PC-3 (cell line): Measurements from ENCODE around the gene SCN1B. TPM values are rescaled to one million over a fixed set of nuclear protein-coding genes. Genes with fewer than 3 reads are reported as not detected.

Experiments
- ATAC-seq: fragments of 200-7000 bp; cut with Tn5 transposase; 2 replicates; pipeline ENCODE4 v1.9.1; 2020; ENCODE audit warnings: mild to moderate bottlenecking, moderate library complexity
- BruUV-seq: library from RNA; stranded (reverse); fragments of 400-500 nt; replicated peaks from 2 replicates; lab custom pipeline; 2021; lab: Mats Ljungman, UMichigan
- CTCF ChIA-PET: fragments of 300-600 bp; sonication (Branson Sonifier 250); formaldehyde crosslinking; loops from one replicate; lab custom pipeline; 2022; ENCODE audit warnings: antibody characterized with exemption; lab: Charles Lee
- POLR2A ChIA-PET: fragments of 300-600 bp; sonication (Branson Sonifier 250); formaldehyde crosslinking; loops from one replicate; lab custom pipeline; 2022; ENCODE audit warnings: antibody characterized with exemption; ENCODE audit not compliant: unreplicated experiment; lab: Charles Lee
- DNase-seq: peaks from one replicate; pipeline ENCODE4 v3.0.0-alpha.2; 2015
- H2AFZ ChIP-seq: fragments of 300-600 bp; sonication (generic); 2 replicates; pipeline ENCODE4 v1.6.0; 2016; ENCODE audit warnings: antibody characterized with exemption, low read length
- H3F3A ChIP-seq: fragments of 300-600 bp; sonication (generic); one replicate; pipeline ENCODE4 v1.6.0; 2017; ENCODE audit warnings: antibody characterized with exemption, low read length, control low read depth, mild to moderate bottlenecking; ENCODE audit not compliant: unreplicated experiment
- H3K27ac ChIP-seq: fragments of 300-600 bp; sonication (generic); 2 replicates; pipeline ENCODE4 v1.5.1; 2016; ENCODE audit warnings: mild to moderate bottlenecking, low read length
- H3K27me3 ChIP-seq: fragments of 300-600 bp; sonication (generic); 2 replicates; pipeline ENCODE4 v1.6.1; 2016; ENCODE audit warnings: low read length, mixed read lengths
- H3K36me3 ChIP-seq: fragments of 300-600 bp; sonication (generic); 2 replicates; pipeline ENCODE4 v1.6.1; 2016; ENCODE audit warnings: low read depth, mixed run types, low read length, mixed read lengths
- H3K4me1 ChIP-seq: fragments of 300-600 bp; sonication (generic); 2 replicates; pipeline ENCODE4 v1.5.1; 2016; ENCODE audit warnings: low read length; ENCODE audit not compliant: insufficient read depth
- H3K4me2 ChIP-seq: fragments of 300-600 bp; sonication (generic); 2 replicates; pipeline ENCODE4 v1.6.0; 2016; ENCODE audit warnings: low read length
- H3K4me3 ChIP-seq: fragments of 300-600 bp; sonication (generic); 2 replicates; pipeline ENCODE4 v1.5.1; 2016; ENCODE audit warnings: mild to moderate bottlenecking, low read length, mixed read lengths
- H3K79me2 ChIP-seq: fragments of 300-600 bp; sonication (generic); 2 replicates; pipeline ENCODE4 v1.6.1; 2017; ENCODE audit warnings: low read length, mixed read lengths
- H3K9ac ChIP-seq: fragments of 300-600 bp; sonication (generic); 2 replicates; pipeline ENCODE4 v1.6.0; 2016; ENCODE audit warnings: mild to moderate bottlenecking, low read length
- H3K9me2 ChIP-seq: fragments of 300-600 bp; sonication (generic); replicated peaks from 2 replicates; pipeline ENCODE4 v1.6.1; 2016; ENCODE audit warnings: mixed run types, low read length, mixed read lengths
- H3K9me3 ChIP-seq: fragments of 300-600 bp; sonication (generic); 2 replicates; pipeline ENCODE4 v1.6.1; 2016; ENCODE audit warnings: low read length, mixed read lengths
- H4K20me1 ChIP-seq: fragments of 300-600 bp; sonication (generic); 2 replicates; pipeline ENCODE4 v1.6.1; 2016; ENCODE audit warnings: low read length, mixed read lengths
- CTCF ChIP-seq: fragments of 300-600 bp; sonication (generic); conservative IDR thresholded peaks from 2 replicates; pipeline ENCODE4 v1.5.1; 2017; ENCODE audit warnings: antibody characterized with exemption, low read depth, mild to moderate bottlenecking, low read length
- EZH2 ChIP-seq: fragments of 300-600 bp; sonication (generic); IDR thresholded peaks from one replicate; pipeline ENCODE4 v1.6.1; 2017; ENCODE audit warnings: antibody characterized with exemption, mild to moderate bottlenecking, low read length; ENCODE audit not compliant: unreplicated experiment
- EZH2phosphoT487 ChIP-seq: fragments of 300-600 bp; sonication (generic); IDR thresholded peaks from 2 replicates; pipeline ENCODE4 v1.6.1; 2018; ENCODE audit warnings: mild to moderate bottlenecking, antibody characterized with exemption, low read length, borderline replicate concordance
- intact Hi-C: fragments of 100-400 bp; cut with micrococcal nuclease; formaldehyde crosslinking; loops from 2 replicates; pipeline ENCODE4 v1.9.0; 2023
- total RNA-seq: library from RNA; depleted of rRNA; stranded (reverse); fragments of >200 nt; gene quantifications from 2 replicates; pipeline ENCODE4 v1.2.3, GENCODE V29; 2014

SCN1B gene
- total RNA-seq, 1 experiment from 2014 or later: 1.7 TPM

GRCh38 chr19:35058370-35058769 is 28.1 kb downstream of the SCN1B start:
- Histone ChIP-seq H3K27ac (no peak overlapping the region), H3F3A (no peaks in the 10 kb centered on the region), H3K79me2 (no peaks in the 10 kb centered on the region), H3K4me1 (no peaks in the 10 kb centered on the region; the same call in 1 of the 2 replicates), H3K4me3 (no peak overlapping the region), H2AFZ (no peak overlapping the region), H3K36me3 (no peaks in the 10 kb centered on the region), H3K9me3 (no peaks in the 10 kb centered on the region), H3K4me2 (no peak overlapping the region), H3K9ac (no peak overlapping the region), H3K9me2 (no peaks in the 10 kb centered on the region), H3K27me3 (no peaks in the 10 kb centered on the region), H4K20me1 (no peaks in the 10 kb centered on the region)
- ChIA-PET POLR2A (no interaction called here), CTCF (no interaction called here)
- ATAC-seq (no peak), DNase-seq (no peak)
- TF ChIP-seq EZH2 (no peak), CTCF (no peak), EZH2phosphoT487 (no peak)
- no TSS peak for BruUV-seq
- intact Hi-C loops: loop anchor here (5.0 kb wide), 1 partner anchor 34 kb away; no protein-coding TSS in a partner anchor

GRCh38 chr19:35059006-35059798 is 28.9 kb downstream of the SCN1B start:
- no peak overlapping the region for H2AFZ ChIP-seq
- POLR2A ChIA-PET: no interaction called here

More at GRCh38 chr19:35059006-35059798, 28.9 kb downstream of the SCN1B start:
- CTCF ChIA-PET: no interaction called here
- Histone ChIP-seq H3K9ac (no peak overlapping the region), H3K4me1 (peaks cover 7% of the 10 kb centered on the region; the same call in 1 of the 2 replicates), H3K4me3 (no peak overlapping the region), H3F3A (no peaks in the 10 kb centered on the region), H4K20me1 (no peaks in the 10 kb centered on the region), H3K4me2 (no peak overlapping the region), H3K79me2 (no peaks in the 10 kb centered on the region), H3K27me3 (no peaks in the 10 kb centered on the region), H3K9me3 (no peaks in the 10 kb centered on the region), H3K27ac (no peak overlapping the region), H3K36me3 (no peaks in the 10 kb centered on the region), H3K9me2 (no peaks in the 10 kb centered on the region)
- ATAC-seq: no peak
- no peak for TF ChIP-seq EZH2phosphoT487
- TF ChIP-seq CTCF: no peak
- no peak for TF ChIP-seq EZH2
- no peak for DNase-seq
- BruUV-seq: no TSS peak
- intact Hi-C loops: loop anchor here (5.0 kb wide), 1 partner anchor 33 kb away; no protein-coding TSS in a partner anchor
